HepG2 (cell line): Measurements from ENCODE around the gene P4HB. TPM values are rescaled to one million over a fixed set of nuclear protein-coding genes. Genes with fewer than 3 reads are reported as not detected.

Source experiments
- AKAP8 ChIP-seq: sonication (generic); formaldehyde crosslinking; IDR thresholded peaks from 2 replicates; pipeline ENCODE4 v1.5.1; 2020; ENCODE audit warnings: mild to moderate bottlenecking, missing genetic modification reagents
- CEBPG ChIP-seq: IDR thresholded peaks from 2 replicates; pipeline ENCODE4 v1.6.1; 2016
- ETV6 ChIP-seq: sonication (generic); formaldehyde crosslinking; conservative IDR thresholded peaks from 2 replicates; pipeline ENCODE4 v1.4.0; 2020; ENCODE audit warnings: missing genetic modification reagents
- KLF16 ChIP-seq, 2 experiments: sonication (generic) in 1 of 2; formaldehyde crosslinking in 1 of 2; IDR thresholded peaks; 2 replicates each; pipeline versions ENCODE4 v1.6.1 to v1.8.0; 2016 to 2023; ENCODE audit warnings: missing genetic modification reagents in 2 of 2, missing compliant biosample characterization in 1 of 2
- LCORL ChIP-seq, 2 experiments: fragments of 450-650 bp in 1 of 2; sonication (generic) in 1 of 2; formaldehyde crosslinking in 1 of 2; IDR thresholded peaks; 2 replicates each; pipeline versions ENCODE4 v1.5.0 to v1.6.1; 2017 to 2020; ENCODE audit warnings: antibody characterized with exemption in 1 of 2, missing genetic modification reagents in 1 of 2
- MAFG ChIP-seq: sonication (generic); formaldehyde crosslinking; IDR thresholded peaks from 2 replicates; pipeline ENCODE4 v1.5.1; 2020; ENCODE audit warnings: mild to moderate bottlenecking, missing genetic modification reagents
- MEF2D ChIP-seq: sonication (generic); formaldehyde crosslinking; IDR thresholded peaks from 2 replicates; pipeline ENCODE4 v1.5.1; 2020; ENCODE audit warnings: mild to moderate bottlenecking, missing genetic modification reagents
- NFKBIZ ChIP-seq: IDR thresholded peaks from 2 replicates; pipeline ENCODE4 v1.6.1; 2018; ENCODE audit warnings: missing genetic modification reagents, missing compliant biosample characterization
- PAXIP1 ChIP-seq: sonication (generic); formaldehyde crosslinking; conservative IDR thresholded peaks from 2 replicates; pipeline ENCODE4 v1.4.0; 2020; ENCODE audit warnings: mild to moderate bottlenecking, missing genetic modification reagents, moderate library complexity
- PHB2 ChIP-seq: fragments of 450-650 bp; IDR thresholded peaks from 2 replicates; pipeline ENCODE4 v1.6.1; 2018; ENCODE audit not compliant: partially characterized antibody
- ZFP91 ChIP-seq: sonication (generic); formaldehyde crosslinking; IDR thresholded peaks from 2 replicates; pipeline ENCODE4 v1.9.0; 2022; ENCODE audit warnings: missing genetic modification reagents, mild to moderate bottlenecking, borderline replicate concordance
- ZNF530 ChIP-seq: sonication (generic); formaldehyde crosslinking; IDR thresholded peaks from 2 replicates; pipeline ENCODE4 v1.5.0; 2020; ENCODE audit warnings: low read depth, mild to moderate bottlenecking, missing genetic modification reagents
- polyA plus RNA-seq, 8 experiments: library from polyadenylated mRNA; depleted of rRNA in 3 of 8; stranded (reverse) in 7 of 8; unstranded in 1 of 8; fragments of >200 nt; fragmentation: Illumina TruSeq in 4 of 8; extraction: Trizol in 4 of 8; gene quantifications; 2 replicates each; pipeline versions ENCODE4 v1.2.1 to v1.2.3, GENCODE V29; 2011 to 2016; ENCODE audit warnings: low read depth in 4 of 8, missing spikeins in 1 of 8, mixed read lengths in 1 of 8; ENCODE audit not compliant: insufficient read depth in 1 of 8
- total RNA-seq, 5 experiments: library from RNA; depleted of rRNA; stranded (reverse); fragments of >200 nt; fragmentation: Illumina TruSeq; extraction: Trizol; gene quantifications; 2 replicates each; pipeline ENCODE4 v1.2.3, GENCODE V29; 2016; ENCODE audit warnings: low read depth in 1 of 5
- TF ChIP-seq, protein P1 (sequence below), 2 experiments: fragments of 450-650 bp in 1 of 2; sonication (generic) in 1 of 2; formaldehyde crosslinking in 1 of 2; IDR thresholded peaks; 2 replicates each; pipeline versions ENCODE4 v1.6.1 to v1.8.0; 2016 to 2022; ENCODE audit warnings: antibody characterized with exemption in 1 of 2, mild to moderate bottlenecking in 1 of 2, missing genetic modification reagents in 1 of 2

The P4HB gene
- total and polyA plus RNA-seq, 2 of the 13 experiments (the other 11 are each of a cell fraction or from before 2014, with no cell fraction given), result 185 to 782 TPM

DNA sequence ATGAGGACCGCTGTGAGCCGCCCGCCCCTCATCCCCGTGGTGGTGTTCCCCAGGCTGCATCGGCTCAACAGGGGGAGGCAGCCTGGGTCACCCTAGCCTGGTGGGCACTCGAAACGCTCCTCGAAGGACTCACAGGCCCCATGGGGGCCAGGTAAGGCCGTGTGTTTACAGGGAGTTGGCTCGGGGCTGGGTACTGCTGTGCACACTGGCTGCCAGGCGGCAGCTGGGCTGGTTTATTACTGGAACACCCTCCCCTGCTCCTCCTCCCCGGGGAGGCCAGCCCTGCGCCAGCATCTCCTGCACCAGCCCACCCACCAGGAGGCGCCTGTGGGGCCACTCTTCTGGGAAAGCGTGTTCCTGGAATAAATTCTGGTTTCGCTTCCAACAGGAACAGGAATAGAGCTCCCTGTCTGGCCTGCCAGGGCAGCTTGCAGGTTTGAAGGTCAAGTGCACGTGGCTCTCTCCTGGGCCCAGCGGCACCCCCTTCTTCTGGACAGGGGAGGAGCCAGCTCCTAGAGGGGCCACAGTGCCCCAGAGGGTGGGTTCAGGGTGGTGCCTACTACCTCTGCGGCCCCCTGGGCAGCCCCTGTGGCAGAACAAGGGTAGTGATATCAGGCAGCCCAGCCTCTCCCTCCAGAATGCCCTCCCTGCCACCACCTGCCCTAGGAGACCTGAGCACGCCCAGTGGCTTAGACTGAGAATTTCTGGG lies 38.6 kb downstream of the P4HB start (continued):
- TF ChIP-seq PAXIP1 (CRISPR knock-in tag) (0 out of 2 replicates have a peak, but pooled peaks have one; percentile 32), MEF2D (CRISPR knock-in tag) (peak; percentile 58; the same call in 1 of the 2 replicates), ZNF530 (CRISPR knock-in tag) (no peak), LCORL (IDR thresholded peaks at IDR 0.05) (no peak), LCORL (CRISPR knock-in tag; IDR thresholded peaks at IDR 0.05) (peak; percentile 54; the same call in 1 of the 2 replicates), CEBPG (CRISPR knock-in tag) (peak; percentile 26; the same call in 1 of the 2 replicates), ZFP91 (peak; percentile 82; the same call in 1 of the 2 replicates), NFKBIZ (CRISPR knock-in tag) (0 out of 2 replicates have a peak, but pooled peaks have one; percentile 73), PHB2 (no peak), ETV6 (CRISPR knock-in tag) (no peak), KLF16 (CRISPR knock-in tag; IDR thresholded peaks at IDR 0.05) (peak in 1 of 2 experiments; percentile 46; a peak in 1 of 4 replicates), AKAP8 (no peak), MAFG (CRISPR knock-in tag) (0 out of 2 replicates have a peak, but pooled peaks have one; percentile 8)
- TF ChIP-seq, protein P1, sequence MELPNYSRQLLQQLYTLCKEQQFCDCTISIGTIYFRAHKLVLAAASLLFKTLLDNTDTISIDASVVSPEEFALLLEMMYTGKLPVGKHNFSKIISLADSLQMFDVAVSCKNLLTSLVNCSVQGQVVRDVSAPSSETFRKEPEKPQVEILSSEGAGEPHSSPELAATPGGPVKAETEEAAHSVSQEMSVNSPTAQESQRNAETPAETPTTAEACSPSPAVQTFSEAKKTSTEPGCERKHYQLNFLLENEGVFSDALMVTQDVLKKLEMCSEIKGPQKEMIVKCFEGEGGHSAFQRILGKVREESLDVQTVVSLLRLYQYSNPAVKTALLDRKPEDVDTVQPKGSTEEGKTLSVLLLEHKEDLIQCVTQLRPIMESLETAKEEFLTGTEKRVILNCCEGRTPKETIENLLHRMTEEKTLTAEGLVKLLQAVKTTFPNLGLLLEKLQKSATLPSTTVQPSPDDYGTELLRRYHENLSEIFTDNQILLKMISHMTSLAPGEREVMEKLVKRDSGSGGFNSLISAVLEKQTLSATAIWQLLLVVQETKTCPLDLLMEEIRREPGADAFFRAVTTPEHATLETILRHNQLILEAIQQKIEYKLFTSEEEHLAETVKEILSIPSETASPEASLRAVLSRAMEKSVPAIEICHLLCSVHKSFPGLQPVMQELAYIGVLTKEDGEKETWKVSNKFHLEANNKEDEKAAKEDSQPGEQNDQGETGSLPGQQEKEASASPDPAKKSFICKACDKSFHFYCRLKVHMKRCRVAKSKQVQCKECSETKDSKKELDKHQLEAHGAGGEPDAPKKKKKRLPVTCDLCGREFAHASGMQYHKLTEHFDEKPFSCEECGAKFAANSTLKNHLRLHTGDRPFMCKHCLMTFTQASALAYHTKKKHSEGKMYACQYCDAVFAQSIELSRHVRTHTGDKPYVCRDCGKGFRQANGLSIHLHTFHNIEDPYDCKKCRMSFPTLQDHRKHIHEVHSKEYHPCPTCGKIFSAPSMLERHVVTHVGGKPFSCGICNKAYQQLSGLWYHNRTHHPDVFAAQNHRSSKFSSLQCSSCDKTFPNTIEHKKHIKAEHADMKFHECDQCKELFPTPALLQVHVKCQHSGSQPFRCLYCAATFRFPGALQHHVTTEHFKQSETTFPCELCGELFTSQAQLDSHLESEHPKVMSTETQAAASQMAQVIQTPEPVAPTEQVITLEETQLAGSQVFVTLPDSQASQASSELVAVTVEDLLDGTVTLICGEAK (IDR thresholded peaks at IDR 0.05), result no peak
- TF ChIP-seq, protein P1 (CRISPR knock-in tag; IDR thresholded peaks at IDR 0.05), result peak; percentile 60; the same call in 1 of the 2 replicates
